Neural cell (in vitro differentiated cells): ENCODE data around the gene DENND2A.

ENCODE experiments used
- CTCF ChIP-seq: fragments of 450-650 bp; IDR thresholded peaks from 2 replicates; pipeline ENCODE4 v1.5.1; 2014; ENCODE audit warnings: antibody characterized with exemption, mild to moderate bottlenecking, moderate library complexity; ENCODE audit not compliant: poor library complexity, severe bottlenecking
- EP300 ChIP-seq: fragments of 450-650 bp; conservative IDR thresholded peaks from 2 replicates; pipeline ENCODE4 v1.6.1; 2014; ENCODE audit warnings: antibody characterized with exemption, mild to moderate bottlenecking, moderate library complexity; ENCODE audit not compliant: poor library complexity, severe bottlenecking
- EZH2 ChIP-seq: fragments of 200-600, 300-800 bp; shearing (Covaris generic), sonication (generic); IDR thresholded peaks from 2 replicates; pipeline ENCODE4 v1.6.1; 2014; ENCODE audit warnings: antibody characterized with exemption, low read length, borderline replicate concordance, mild to moderate bottlenecking; ENCODE audit not compliant: insufficient read depth, poor library complexity, severe bottlenecking
- MXI1 ChIP-seq: fragments of 450-650 bp; conservative IDR thresholded peaks from 2 replicates; pipeline ENCODE4 v1.6.1; 2014; ENCODE audit warnings: antibody characterized with exemption, mild to moderate bottlenecking; ENCODE audit not compliant: poor library complexity, severe bottlenecking
- POLR2AphosphoS5 ChIP-seq: IDR thresholded peaks from 2 replicates; pipeline ENCODE4 v1.6.1; 2012
- RAD21 ChIP-seq: fragments of 450-650 bp; conservative IDR thresholded peaks from 2 replicates; pipeline ENCODE4 v1.6.1; 2014; ENCODE audit warnings: antibody characterized with exemption, mild to moderate bottlenecking, moderate library complexity
- SMC3 ChIP-seq: fragments of 450-650 bp; conservative IDR thresholded peaks from 2 replicates; pipeline ENCODE4 v1.6.1; 2014; ENCODE audit warnings: antibody characterized with exemption, mild to moderate bottlenecking, moderate library complexity; ENCODE audit not compliant: poor library complexity
- TAF1 ChIP-seq: IDR thresholded peaks from 2 replicates; pipeline ENCODE4 v1.6.1; 2012; ENCODE audit warnings: low read depth
- TF ChIP-seq, protein P1 (sequence below): IDR thresholded peaks from 2 replicates; pipeline ENCODE4 v1.6.1; 2012; ENCODE audit warnings: borderline replicate concordance

- TF ChIP-seq EZH2 (no peak), CTCF (no peak), RAD21 (no peak), POLR2AphosphoS5 (no peak), EP300 (no peak), MXI1 (no peak), TAF1 (no peak), SMC3 (no peak)
- TF ChIP-seq, protein P1, sequence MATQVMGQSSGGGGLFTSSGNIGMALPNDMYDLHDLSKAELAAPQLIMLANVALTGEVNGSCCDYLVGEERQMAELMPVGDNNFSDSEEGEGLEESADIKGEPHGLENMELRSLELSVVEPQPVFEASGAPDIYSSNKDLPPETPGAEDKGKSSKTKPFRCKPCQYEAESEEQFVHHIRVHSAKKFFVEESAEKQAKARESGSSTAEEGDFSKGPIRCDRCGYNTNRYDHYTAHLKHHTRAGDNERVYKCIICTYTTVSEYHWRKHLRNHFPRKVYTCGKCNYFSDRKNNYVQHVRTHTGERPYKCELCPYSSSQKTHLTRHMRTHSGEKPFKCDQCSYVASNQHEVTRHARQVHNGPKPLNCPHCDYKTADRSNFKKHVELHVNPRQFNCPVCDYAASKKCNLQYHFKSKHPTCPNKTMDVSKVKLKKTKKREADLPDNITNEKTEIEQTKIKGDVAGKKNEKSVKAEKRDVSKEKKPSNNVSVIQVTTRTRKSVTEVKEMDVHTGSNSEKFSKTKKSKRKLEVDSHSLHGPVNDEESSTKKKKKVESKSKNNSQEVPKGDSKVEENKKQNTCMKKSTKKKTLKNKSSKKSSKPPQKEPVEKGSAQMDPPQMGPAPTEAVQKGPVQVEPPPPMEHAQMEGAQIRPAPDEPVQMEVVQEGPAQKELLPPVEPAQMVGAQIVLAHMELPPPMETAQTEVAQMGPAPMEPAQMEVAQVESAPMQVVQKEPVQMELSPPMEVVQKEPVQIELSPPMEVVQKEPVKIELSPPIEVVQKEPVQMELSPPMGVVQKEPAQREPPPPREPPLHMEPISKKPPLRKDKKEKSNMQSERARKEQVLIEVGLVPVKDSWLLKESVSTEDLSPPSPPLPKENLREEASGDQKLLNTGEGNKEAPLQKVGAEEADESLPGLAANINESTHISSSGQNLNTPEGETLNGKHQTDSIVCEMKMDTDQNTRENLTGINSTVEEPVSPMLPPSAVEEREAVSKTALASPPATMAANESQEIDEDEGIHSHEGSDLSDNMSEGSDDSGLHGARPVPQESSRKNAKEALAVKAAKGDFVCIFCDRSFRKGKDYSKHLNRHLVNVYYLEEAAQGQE: no peak
Measured at GRCh38 chr7:140521421-140521820, 119.2 kb downstream of the DENND2A start.
